Measurements from ENCODE around the gene MGARP. TPM values are rescaled to one million over a fixed set of nuclear protein-coding genes. Genes with fewer than 3 reads are reported as not detected.

Gene MGARP
- total and polyA plus RNA-seq, 4 donors: 0.09 to 0.17 (median 0.09) TPM; not detected in 1

- no peaks in the 10 kb centered on the region for H3K36me3 ChIP-seq (ENCODE audit: control insufficient read depth in 4 of 4, insufficient read depth in 3 of 4, low read depth in 1 of 4, low read length in 3 of 4)
- H3K4me3 ChIP-seq (ENCODE audit: low read depth in 1 of 3, low read length in 3 of 3): no peak overlapping the region
- WGBS: 91% methylated on average over 4 of the region's 4 CpGs
- TF ChIP-seq NR2F2 (IDR thresholded peaks at IDR 0.05): no peak
- no peak for TF ChIP-seq FOXA2 (IDR thresholded peaks at IDR 0.05)
- no peak for TF ChIP-seq EGR1 (IDR thresholded peaks at IDR 0.05; ENCODE audit: low read depth in 2 of 2)
- TF ChIP-seq HNF4G (IDR thresholded peaks at IDR 0.05): no peak
- TF ChIP-seq, protein P1, sequence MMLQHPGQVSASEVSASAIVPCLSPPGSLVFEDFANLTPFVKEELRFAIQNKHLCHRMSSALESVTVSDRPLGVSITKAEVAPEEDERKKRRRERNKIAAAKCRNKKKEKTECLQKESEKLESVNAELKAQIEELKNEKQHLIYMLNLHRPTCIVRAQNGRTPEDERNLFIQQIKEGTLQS (IDR thresholded peaks at IDR 0.05): no peak
- TF ChIP-seq TAF1 (conservative IDR thresholded peaks at IDR 0.05): no peak
- TF ChIP-seq YY1 (IDR thresholded peaks at IDR 0.05): no peak
- TF ChIP-seq, protein P2, sequence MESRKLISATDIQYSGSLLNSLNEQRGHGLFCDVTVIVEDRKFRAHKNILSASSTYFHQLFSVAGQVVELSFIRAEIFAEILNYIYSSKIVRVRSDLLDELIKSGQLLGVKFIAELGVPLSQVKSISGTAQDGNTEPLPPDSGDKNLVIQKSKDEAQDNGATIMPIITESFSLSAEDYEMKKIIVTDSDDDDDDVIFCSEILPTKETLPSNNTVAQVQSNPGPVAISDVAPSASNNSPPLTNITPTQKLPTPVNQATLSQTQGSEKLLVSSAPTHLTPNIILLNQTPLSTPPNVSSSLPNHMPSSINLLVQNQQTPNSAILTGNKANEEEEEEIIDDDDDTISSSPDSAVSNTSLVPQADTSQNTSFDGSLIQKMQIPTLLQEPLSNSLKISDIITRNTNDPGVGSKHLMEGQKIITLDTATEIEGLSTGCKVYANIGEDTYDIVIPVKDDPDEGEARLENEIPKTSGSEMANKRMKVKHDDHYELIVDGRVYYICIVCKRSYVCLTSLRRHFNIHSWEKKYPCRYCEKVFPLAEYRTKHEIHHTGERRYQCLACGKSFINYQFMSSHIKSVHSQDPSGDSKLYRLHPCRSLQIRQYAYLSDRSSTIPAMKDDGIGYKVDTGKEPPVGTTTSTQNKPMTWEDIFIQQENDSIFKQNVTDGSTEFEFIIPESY (IDR thresholded peaks at IDR 0.05): no peak
- no peak for TF ChIP-seq REST (IDR thresholded peaks at IDR 0.05)
- no peak for TF ChIP-seq SP1 (IDR thresholded peaks at IDR 0.05)
- no peak for TF ChIP-seq MAX (IDR thresholded peaks at IDR 0.05)
- TF ChIP-seq JUND (IDR thresholded peaks at IDR 0.05): no peak
- TF ChIP-seq RXRA (IDR thresholded peaks at IDR 0.05): no peak
- no peak for TF ChIP-seq GABPA (IDR thresholded peaks at IDR 0.05 in 1 of 2, conservative IDR thresholded peaks at IDR 0.05 in 1 of 2)
- no peak overlapping the region for H3K27ac ChIP-seq (ENCODE audit: low read depth in 1 of 2, low read length in 2 of 2)
- DNase-seq (ENCODE audit: low spot score): no peak
- H3K4me1 ChIP-seq (ENCODE audit: control insufficient read depth in 4 of 4, insufficient read depth in 4 of 4, low read length in 3 of 4): no peaks in the 10 kb centered on the region
- no peaks in the 10 kb centered on the region for H3K9me3 ChIP-seq (ENCODE audit: control insufficient read depth in 4 of 4, low read length in 3 of 4)
- H3K9ac ChIP-seq (ENCODE audit: low read depth in 1 of 2, low read length in 2 of 2): no peak overlapping the region
- no peaks in the 10 kb centered on the region for H3K27me3 ChIP-seq (ENCODE audit: control insufficient read depth in 4 of 4, insufficient read depth in 4 of 4, low read length in 3 of 4)
These were observed 60.5 kb downstream of the MGARP start for GRCh38 chr4:139219450-139220055.

Small RNAs within 50 kb of the gene (small RNA-seq; reads per million reads assigned to genes)
- gene RNU6-1074P (not detected), gene RNU6-1214P (not detected), gene RNU6-506P (not detected)

Other genes starting within 250 kb of the MGARP start
- gene ELF2, start 103.0 kb downstream of the MGARP start, total RNA-seq: 10 to 100 TPM; 31.0 to 35.3 TPM
- gene ELF2, start 103.0 kb downstream of the MGARP start, polyA plus RNA-seq: 10 to 100 TPM in 1 of 2 donors, 1 to 10 TPM in 1; 8.1 to 17.2 TPM
- 10 to 100 TPM; 13.9 to 18.2 TPM for gene NAA15, start 21.3 kb upstream of the MGARP start, total RNA-seq
- 1 to 10 TPM; 6.7 to 8.4 TPM for gene NAA15, start 21.3 kb upstream of the MGARP start, polyA plus RNA-seq
- 10 to 100 TPM; 12.4 to 46.6 TPM for gene NDUFC1, start 22.3 kb upstream of the MGARP start, total RNA-seq
- gene NDUFC1, start 22.3 kb upstream of the MGARP start, polyA plus RNA-seq: 100 to 1,000 TPM in 1 of 2 donors, 10 to 100 TPM in 1; 55.0 to 192 TPM
- gene RAB33B, start 173.9 kb upstream of the MGARP start, total RNA-seq: 10 to 100 TPM in 1 of 2 donors, 1 to 10 TPM in 1; 7.2 to 38.9 TPM
- 1 to 10 TPM; 7.6 to 9.6 TPM for gene RAB33B, start 173.9 kb upstream of the MGARP start, polyA plus RNA-seq